Keratinocyte (primary cell): ENCODE results near the gene PRRC2C. TPM values are rescaled to one million over a fixed set of nuclear protein-coding genes. Genes with fewer than 3 reads are reported as not detected.
"Not testable (repeated sequence)": the region's sequence is repeated elsewhere in the genome, so short reads cannot be mapped to it uniquely, and the experiment has no call there.

ENCODE experiments used
- DNase-seq: peaks from one replicate; pipeline ENCODE4 v3.0.0-alpha.2; 2011; ENCODE audit warnings: low read depth, missing footprints, low spot score
- FAIRE-seq: peaks from 2 replicates; lab custom pipeline; 2011; peaks lifted over from hg19 to GRCh38; lab: Jason Lieb, UNC
- H2AFZ ChIP-seq: 2 replicates; pipeline ENCODE4 v1.6.0; 2012; ENCODE audit warnings: low read length, control low read depth, inconsistent platforms; ENCODE audit not compliant: control insufficient read depth
- H3K27ac ChIP-seq: 2 replicates; pipeline ENCODE4 v1.5.1; 2011; ENCODE audit warnings: low read length; ENCODE audit not compliant: control insufficient read depth, insufficient read depth
- H3K27me3 ChIP-seq: 3 replicates; pipeline ENCODE4 v1.6.0; 2011; ENCODE audit warnings: low read length; ENCODE audit not compliant: control insufficient read depth, insufficient read depth; ENCODE audit errors: extremely low read depth
- H3K36me3 ChIP-seq, 2 experiments: 2 replicates in 1 of 2; 3 replicates in 1 of 2; pipeline ENCODE4 v1.5.1; 2011; ENCODE audit warnings: low read length in 2 of 2, mild to moderate bottlenecking in 1 of 2; ENCODE audit not compliant: control insufficient read depth in 2 of 2, insufficient read depth in 2 of 2; ENCODE audit errors: extremely low read depth in 1 of 2
- H3K4me1 ChIP-seq: 3 replicates; pipeline ENCODE4 v1.5.1; 2011; ENCODE audit warnings: low read length; ENCODE audit not compliant: control insufficient read depth, insufficient read depth; ENCODE audit errors: extremely low read depth
- H3K4me2 ChIP-seq: 3 replicates; pipeline ENCODE4 v1.6.0; 2011; ENCODE audit warnings: low read depth, low read length; ENCODE audit not compliant: control insufficient read depth, insufficient read depth; ENCODE audit errors: extremely low read depth
- H3K4me3 ChIP-seq, 3 experiments: fragments of 200-600 bp in 1 of 3; sonication (generic) in 1 of 3; 2 replicates in 2 of 3; 3 replicates in 1 of 3; pipeline ENCODE4 v1.5.1; 2011 to 2016; ENCODE audit warnings: low read length in 3 of 3, mild to moderate bottlenecking in 3 of 3, control low read depth in 2 of 3, inconsistent platforms in 1 of 3, low read depth in 1 of 3, mixed read lengths in 1 of 3, mixed run types in 1 of 3, moderate library complexity in 1 of 3; ENCODE audit not compliant: control insufficient read depth in 2 of 3, insufficient read depth in 2 of 3; ENCODE audit errors: extremely low read depth in 1 of 3
- H3K79me2 ChIP-seq: 2 replicates; pipeline ENCODE4 v1.6.0; 2012; ENCODE audit warnings: low read length; ENCODE audit not compliant: control insufficient read depth, insufficient read depth
- H3K9ac ChIP-seq: 3 replicates; pipeline ENCODE4 v1.6.0; 2011; ENCODE audit warnings: low read length; ENCODE audit not compliant: control insufficient read depth, insufficient read depth; ENCODE audit errors: extremely low read depth
- H3K9me1 ChIP-seq: 3 replicates; pipeline ENCODE4 v1.6.0; 2011; ENCODE audit warnings: low read length; ENCODE audit not compliant: control insufficient read depth, insufficient read depth; ENCODE audit errors: extremely low read depth
- H3K9me3 ChIP-seq: 2 replicates; pipeline ENCODE4 v1.5.1; 2012; ENCODE audit warnings: low read depth, low read length; ENCODE audit not compliant: control insufficient read depth
- H4K20me1 ChIP-seq: 3 replicates; pipeline ENCODE4 v1.6.0; 2011; ENCODE audit warnings: low read length; ENCODE audit not compliant: control insufficient read depth, insufficient read depth; ENCODE audit errors: extremely low read depth
- CTCF ChIP-seq, 3 experiments: IDR thresholded peaks in 1 of 3; conservative IDR thresholded peaks in 1 of 3; optimal IDR thresholded peaks in 1 of 3; 2 replicates in 2 of 3; 3 replicates in 1 of 3; pipeline versions ENCODE3 to v1.5.1; 2011; ENCODE audit warnings: low read length in 3 of 3, mild to moderate bottlenecking in 3 of 3, moderate library complexity in 2 of 3, control low read depth in 1 of 3, inconsistent platforms in 1 of 3; ENCODE audit not compliant: insufficient read depth in 2 of 3; ENCODE audit errors: extremely low read depth in 1 of 3
- EZH2 ChIP-seq: IDR thresholded peaks from one replicate; pipeline ENCODE4 v1.6.1; 2012; ENCODE audit warnings: inconsistent platforms, mild to moderate bottlenecking, low read length, moderate library complexity
- dilution Hi-C: fragments of 300-500 bp; cut with MboI; formaldehyde crosslinking; loops from one replicate; pipeline ENCODE4 v1.7.0; 2020; ENCODE audit warnings: low sequenced_read_pairs; ENCODE audit not compliant: extremely low pct_ligation_motif_present
- polyA plus RNA-seq, 5 experiments: library from polyadenylated mRNA; depleted of rRNA in 3 of 5; stranded (reverse) in 3 of 5; stranded (forward) in 1 of 5; unstranded in 1 of 5; fragments of >200 nt; gene quantifications; 1 replicate in 1 of 5; 2 replicates in 3 of 5; 3 replicates in 1 of 5; pipeline versions ENCODE4 v1.2.1 to v1.2.3, GENCODE V29; 2011 to 2012; ENCODE audit warnings: missing spikeins in 2 of 5, low read depth in 1 of 5, low replicate concordance in 1 of 5

PRRC2C gene
- polyA plus RNA-seq, 1 donor (not counting 4 experiments of a cell fraction or from before 2014, with no cell fraction given): 88.6 TPM

- Histone ChIP-seq H3K4me2 (no peak overlapping the region), H3K9me1 (no peaks in the 10 kb centered on the region), H3K27me3 (no peaks in the 10 kb centered on the region), H3K27ac (no peak overlapping the region), H3K4me1 (no peaks in the 10 kb centered on the region), H4K20me1 (no peaks in the 10 kb centered on the region), H3K36me3 (no peaks in the 10 kb centered on the region), H3K4me3 (no peak overlapping the region), H3K79me2 (no peaks in the 10 kb centered on the region), H3K9ac (no peak overlapping the region), H3K9me3 (no peaks in the 10 kb centered on the region), H2AFZ (no peak overlapping the region)
- TF ChIP-seq EZH2 (no peak), CTCF (optimal IDR thresholded peaks at IDR 0.05 in 1 of 3, IDR thresholded peaks at IDR 0.05 in 1 of 3, conservative IDR thresholded peaks at IDR 0.05 in 1 of 3; ENCODE audit: extremely low read depth in 1 of 3, insufficient read depth in 2 of 3, low read length in 3 of 3) (no peak)
- FAIRE-seq (no peak), DNase-seq (no peak)
- dilution Hi-C loops: no loop called here
Measured at GRCh38 chr1:171611306-171611705, 126.0 kb downstream of the PRRC2C start.

GRCh38 chr1:171613282-171613681 lies 128.0 kb downstream of the PRRC2C start:
- no peaks in the 10 kb centered on the region for H3K9me3 ChIP-seq
- no peaks in the 10 kb centered on the region for H4K20me1 ChIP-seq
- no peak for FAIRE-seq
- no peak for TF ChIP-seq CTCF (optimal IDR thresholded peaks at IDR 0.05 in 1 of 3, IDR thresholded peaks at IDR 0.05 in 1 of 3, conservative IDR thresholded peaks at IDR 0.05 in 1 of 3; ENCODE audit: extremely low read depth in 1 of 3, insufficient read depth in 2 of 3, low read length in 3 of 3)
- no peak for TF ChIP-seq EZH2
- H2AFZ ChIP-seq: no peak overlapping the region
- H3K36me3 ChIP-seq: no peaks in the 10 kb centered on the region
- peaks cover 3% of the 10 kb centered on the region for H3K27me3 ChIP-seq
- H3K79me2 ChIP-seq: no peaks in the 10 kb centered on the region
- no peak overlapping the region for H3K4me2 ChIP-seq
- no peak for DNase-seq
- H3K4me3 ChIP-seq: no peak overlapping the region
- no peak overlapping the region for H3K27ac ChIP-seq
- no peaks in the 10 kb centered on the region for H3K4me1 ChIP-seq
- H3K9me1 ChIP-seq: no peaks in the 10 kb centered on the region
- H3K9ac ChIP-seq: no peak overlapping the region
- dilution Hi-C loops: no loop called here

- DNase-seq, H3K79me2 ChIP-seq, H3K9ac ChIP-seq, H3K4me2 ChIP-seq, FAIRE-seq, H3K27me3 ChIP-seq, H3K4me1 ChIP-seq, H3K9me1 ChIP-seq, H3K9me3 ChIP-seq, H3K36me3 ChIP-seq, H3K4me3 ChIP-seq, H3K27ac ChIP-seq, dilution Hi-C loops, H4K20me1 ChIP-seq, H2AFZ ChIP-seq: not testable (repeated sequence)
Measured at GRCh38 chr1:171615122-171615906, 130.0 kb downstream of the PRRC2C start.
